Activated T-helper 2 cell treated with anti-CD3 and anti-CD28 coated beads, Interferon-gamma antibody, Interleukin-2, Interleukin-4, amounts not matched to agents 10 μg/mL and 5 μg/mL and 100 μg/mL, durations not matched to agents 14 hours and 24 hours and 36 hours (primary cell): ENCODE measurements around the gene NUMA1. TPM values are rescaled to one million over a fixed set of nuclear protein-coding genes. Genes with fewer than 3 reads are reported as not detected.
A peak's percentile ranks its signal among the peaks of the same experiment; 100 is the strongest.

Source experiments
- DNase-seq: peaks from one replicate; pipeline ENCODE4 v3.0.0; 2021; ENCODE audit warnings: low spot score
- H3K27ac Mint-ChIP-seq: one replicate; pipeline ENCODE4 v1.8.0; 2021; ENCODE audit warnings: mixed read lengths
- H3K27me3 Mint-ChIP-seq: one replicate; pipeline ENCODE4 v1.8.0; 2021; ENCODE audit warnings: low read depth, mixed read lengths
- H3K36me3 Mint-ChIP-seq: one replicate; pipeline ENCODE4 v1.8.0; 2021; ENCODE audit warnings: low read depth, mixed read lengths
- H3K4me1 Mint-ChIP-seq: one replicate; pipeline ENCODE4 v1.8.0; 2021; ENCODE audit warnings: low read depth, mixed read lengths
- H3K4me3 Mint-ChIP-seq: one replicate; pipeline ENCODE4 v1.8.0; 2021; ENCODE audit warnings: low read depth, mild to moderate bottlenecking, moderate library complexity, mixed read lengths
- H3K9me3 Mint-ChIP-seq: one replicate; pipeline ENCODE4 v1.8.0; 2021; ENCODE audit warnings: mixed read lengths
- intact Hi-C: fragments of 100-400 bp; cut with micrococcal nuclease; formaldehyde crosslinking; loops from one replicate; pipeline ENCODE4 v1.15.1; 2023
- total RNA-seq: library from RNA; stranded (reverse); gene quantifications from 2 replicates; pipeline ENCODE4 v1.2.3, GENCODE V29; 2022

Gene NUMA1
- total RNA-seq, 1 donor from 2014 or later, result 174 TPM

DNA sequence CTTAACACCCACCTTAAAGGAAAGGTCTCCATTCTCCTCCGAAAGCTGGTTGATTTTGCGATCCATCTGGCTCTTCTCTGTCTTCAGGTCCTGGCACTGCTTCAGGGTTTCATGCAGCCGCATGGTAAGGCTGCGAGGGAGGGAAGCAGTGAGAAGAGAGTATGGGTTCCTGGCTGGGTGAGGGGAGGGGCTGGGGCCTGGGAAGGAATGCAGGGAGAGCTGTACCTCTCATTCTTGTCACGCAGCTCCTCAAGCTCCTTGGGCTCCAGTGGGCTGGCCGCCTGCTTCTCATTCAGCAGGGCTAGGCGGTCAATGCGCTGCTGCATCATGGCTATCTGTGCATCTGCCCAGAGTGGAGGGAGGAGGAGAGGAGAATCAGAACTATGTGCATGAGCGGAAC is 62.2 kb downstream of the NUMA1 start:
- H3K27ac Mint-ChIP-seq, result no peak overlapping the region
- DNase-seq, result no peak

DNA sequence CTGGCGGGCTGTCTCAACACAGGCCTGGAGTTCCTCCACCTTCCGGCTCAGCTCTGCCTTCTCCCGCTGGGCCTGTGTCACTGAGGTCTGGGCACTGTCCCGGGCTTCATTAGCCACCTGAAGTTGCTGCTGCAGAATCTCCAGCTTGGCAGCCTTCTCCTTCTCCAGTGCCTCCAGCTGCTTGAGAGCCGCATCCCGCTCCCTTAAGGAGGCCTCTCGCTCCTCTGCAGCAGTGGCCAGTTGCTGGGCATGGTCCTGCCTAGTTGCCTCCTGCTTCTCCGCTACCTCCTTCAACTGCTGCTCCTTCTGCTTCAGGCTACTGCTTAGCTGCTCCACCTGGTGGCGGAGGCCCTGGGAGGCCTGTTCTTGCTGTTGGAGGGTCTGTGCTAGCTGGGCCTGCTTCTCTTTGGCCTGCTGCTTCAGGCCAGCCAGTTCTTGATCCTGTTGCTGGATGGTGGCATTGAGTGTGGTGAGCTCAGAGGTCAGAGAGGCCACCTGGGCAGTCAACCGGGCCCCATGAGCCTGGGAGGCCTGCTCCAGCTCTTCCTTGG is 64.8 kb downstream of the NUMA1 start:
- no peak overlapping the region for H3K4me3 Mint-ChIP-seq
- no peaks in the 10 kb centered on the region for H3K4me1 Mint-ChIP-seq
- H3K27me3 Mint-ChIP-seq, result no peaks in the 10 kb centered on the region
- H3K36me3 Mint-ChIP-seq, result peaks cover 77% of the 10 kb centered on the region
- intact Hi-C loops, result no loop called here
- no peak for DNase-seq
- no peak overlapping the region for H3K27ac Mint-ChIP-seq
- no peaks in the 10 kb centered on the region for H3K9me3 Mint-ChIP-seq

More for the DNA sequence above, 62.2 kb downstream of the NUMA1 start:
- Mint-ChIP-seq H3K27me3 (no peaks in the 10 kb centered on the region), H3K9me3 (no peaks in the 10 kb centered on the region), H3K36me3 (peaks cover 89% of the 10 kb centered on the region), H3K4me3 (no peak overlapping the region), H3K4me1 (no peaks in the 10 kb centered on the region)
- intact Hi-C loops, result no loop called here

GRCh38 chr11:72014761-72015320 is 65.5 kb downstream of the NUMA1 start:
- Mint-ChIP-seq H3K9me3 (no peaks in the 10 kb centered on the region), H3K27me3 (no peaks in the 10 kb centered on the region), H3K36me3 (peaks cover 77% of the 10 kb centered on the region), H3K4me3 (no peak overlapping the region), H3K27ac (no peak overlapping the region), H3K4me1 (no peaks in the 10 kb centered on the region)
- no peak for DNase-seq
- intact Hi-C loops, result no loop called here

- Mint-ChIP-seq H3K27ac (no peak overlapping the region), H3K4me3 (no peak overlapping the region), H3K27me3 (no peaks in the 10 kb centered on the region), H3K4me1 (no peaks in the 10 kb centered on the region), H3K9me3 (no peaks in the 10 kb centered on the region), H3K36me3 (peaks cover 76% of the 10 kb centered on the region)
- intact Hi-C loops, result no loop called here
- no peak for DNase-seq
Observed at GRCh38 chr11:72013765-72014711, 66.3 kb downstream of the NUMA1 start.

DNA sequence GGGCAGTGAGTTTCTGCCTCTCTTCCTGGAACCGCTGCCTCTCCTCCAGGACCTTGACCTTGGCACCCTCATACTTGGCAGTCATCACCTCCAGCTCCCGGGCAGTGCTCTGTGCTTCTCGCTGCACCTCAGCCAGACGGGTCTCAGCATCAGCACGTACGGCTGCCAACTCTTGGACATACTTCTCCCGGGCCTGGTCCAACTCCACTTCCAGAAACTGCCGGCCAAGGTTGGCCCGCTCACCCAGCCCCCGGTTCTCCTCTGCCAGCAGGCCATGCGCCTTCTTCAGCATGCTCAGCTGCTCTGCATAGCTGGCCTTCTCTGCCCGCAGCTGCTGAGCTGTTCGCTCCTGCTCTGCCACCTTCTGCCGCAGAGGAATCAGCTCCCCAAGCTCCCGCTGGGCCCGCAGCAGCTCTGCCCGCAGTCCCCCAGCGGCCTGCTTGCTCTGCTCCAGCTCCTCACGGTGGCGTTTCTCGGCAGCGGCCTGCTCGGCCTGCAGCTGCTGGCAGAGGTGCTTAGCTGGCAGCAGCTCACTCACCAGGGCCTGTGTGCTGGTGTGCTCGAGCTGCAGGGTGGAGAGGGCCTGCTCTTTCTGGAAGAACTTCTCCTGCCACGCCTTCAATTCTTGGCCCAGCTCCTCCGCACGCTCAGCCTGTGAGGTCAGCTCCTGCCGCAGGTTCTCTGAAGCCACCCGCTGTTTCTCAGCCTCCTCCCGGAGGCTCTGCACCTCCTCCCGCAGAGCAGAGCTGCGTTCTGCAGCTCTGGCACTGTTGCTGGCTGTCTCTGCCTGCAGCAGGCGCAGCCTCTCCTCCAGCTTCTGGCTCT is 67.2 kb downstream of the NUMA1 start:
- H3K36me3 Mint-ChIP-seq, result peaks cover 76% of the 10 kb centered on the region
- H3K27ac Mint-ChIP-seq, result peak overlapping the region; percentile 26
- H3K4me1 Mint-ChIP-seq, result no peaks in the 10 kb centered on the region
- H3K27me3 Mint-ChIP-seq, result no peaks in the 10 kb centered on the region
- H3K9me3 Mint-ChIP-seq, result no peaks in the 10 kb centered on the region
- DNase-seq, result no peak
- intact Hi-C loops, result no loop called here
- no peak overlapping the region for H3K4me3 Mint-ChIP-seq

GRCh38 chr11:72012091-72012630 is 68.2 kb downstream of the NUMA1 start:
- intact Hi-C loops, result no loop called here
- H3K27me3 Mint-ChIP-seq, result no peaks in the 10 kb centered on the region
- H3K4me1 Mint-ChIP-seq, result no peaks in the 10 kb centered on the region
- H3K36me3 Mint-ChIP-seq, result peaks cover 76% of the 10 kb centered on the region
- H3K4me3 Mint-ChIP-seq, result no peak overlapping the region
- H3K27ac Mint-ChIP-seq, result no peak overlapping the region
- no peak for DNase-seq
- H3K9me3 Mint-ChIP-seq, result no peaks in the 10 kb centered on the region

DNA sequence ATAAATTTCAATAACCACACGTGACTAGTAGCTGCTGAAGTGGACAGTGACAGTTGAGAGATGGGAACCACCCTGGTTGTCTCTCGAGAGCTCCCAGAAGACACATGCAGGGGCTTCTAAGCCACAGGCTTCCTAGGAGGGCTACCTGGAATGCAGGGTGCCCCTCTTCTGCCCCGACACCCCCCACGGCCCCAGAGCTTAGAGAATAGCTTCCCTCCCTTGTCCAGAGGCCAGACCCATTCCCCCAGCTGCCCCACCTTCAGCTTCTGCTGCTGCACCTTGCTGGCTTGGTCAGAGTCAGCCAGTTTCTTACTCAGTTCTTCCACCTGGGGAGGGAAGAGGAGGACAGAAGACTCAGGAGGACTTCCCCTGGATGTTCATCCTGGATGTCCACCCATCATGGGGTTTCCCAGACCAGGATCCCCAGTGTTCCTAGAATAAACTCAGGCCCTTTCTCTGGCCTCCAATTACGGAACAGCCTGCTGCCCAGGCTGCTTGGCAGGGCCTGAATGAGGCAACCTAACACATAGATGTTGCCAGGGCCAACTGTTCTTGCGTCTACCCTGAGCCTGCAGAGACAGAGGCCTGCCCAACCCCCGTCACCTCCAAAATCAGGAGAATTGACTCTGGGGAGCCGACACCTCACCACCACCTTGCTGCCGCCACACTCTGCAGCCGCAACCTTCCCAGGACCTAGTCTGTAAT is 69.7 kb downstream of the NUMA1 start:
- H3K27me3 Mint-ChIP-seq, result no peaks in the 10 kb centered on the region
- H3K4me3 Mint-ChIP-seq, result no peak overlapping the region
- H3K27ac Mint-ChIP-seq, result no peak overlapping the region

GRCh38 chr11:72009156-72009555 is 71.2 kb downstream of the NUMA1 start:
- DNase-seq, result no peak
- intact Hi-C loops, result no loop called here
- no peaks in the 10 kb centered on the region for H3K27me3 Mint-ChIP-seq
- H3K36me3 Mint-ChIP-seq, result peaks cover 72% of the 10 kb centered on the region
- no peak overlapping the region for H3K4me3 Mint-ChIP-seq
- no peak overlapping the region for H3K27ac Mint-ChIP-seq
- H3K9me3 Mint-ChIP-seq, result no peaks in the 10 kb centered on the region
- H3K4me1 Mint-ChIP-seq, result no peaks in the 10 kb centered on the region

More for the DNA sequence above, 69.7 kb downstream of the NUMA1 start:
- DNase-seq, result no peak
- intact Hi-C loops, result no loop called here
- Mint-ChIP-seq H3K36me3 (peaks cover 76% of the 10 kb centered on the region), H3K4me1 (no peaks in the 10 kb centered on the region), H3K9me3 (no peaks in the 10 kb centered on the region)

- peaks cover 73% of the 10 kb centered on the region for H3K36me3 Mint-ChIP-seq
Observed at GRCh38 chr11:72008728-72009127, 71.6 kb downstream of the NUMA1 start.

DNA sequence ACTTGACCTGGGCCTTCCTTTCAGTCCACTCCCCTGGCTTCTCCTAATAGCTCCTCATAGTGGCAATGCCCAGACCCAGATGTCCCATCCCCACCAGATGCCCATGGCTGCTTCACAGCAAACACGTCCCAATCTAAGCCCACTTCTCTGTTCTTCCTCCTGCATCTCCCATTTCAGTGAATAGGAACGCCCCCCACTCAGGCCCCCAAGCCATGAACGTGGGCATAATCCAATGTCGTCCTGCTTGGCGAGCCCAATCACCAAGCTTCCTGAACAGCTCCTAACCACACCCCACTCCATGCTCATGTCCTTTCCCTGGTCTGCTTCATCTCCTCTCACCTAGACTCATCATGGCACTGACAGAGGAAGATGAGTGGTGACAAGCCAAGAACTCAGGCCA is 72.8 kb downstream of the NUMA1 start:
- Mint-ChIP-seq H3K36me3 (peaks cover 79% of the 10 kb centered on the region), H3K4me1 (no peaks in the 10 kb centered on the region), H3K27me3 (no peaks in the 10 kb centered on the region), H3K27ac (no peak overlapping the region), H3K4me3 (no peak overlapping the region), H3K9me3 (no peaks in the 10 kb centered on the region)
- intact Hi-C loops, result no loop called here
- DNase-seq, result no peak

More at GRCh38 chr11:72008728-72009127, 71.6 kb downstream of the NUMA1 start:
- Mint-ChIP-seq H3K27me3 (no peaks in the 10 kb centered on the region), H3K4me3 (no peak overlapping the region), H3K4me1 (no peaks in the 10 kb centered on the region), H3K9me3 (no peaks in the 10 kb centered on the region), H3K27ac (peak overlapping the region; percentile 19)
- no peak for DNase-seq
- intact Hi-C loops, result no loop called here

GRCh38 chr11:72007089-72007476 is 73.3 kb downstream of the NUMA1 start:
- Mint-ChIP-seq H3K36me3 (peaks cover 84% of the 10 kb centered on the region), H3K4me1 (no peaks in the 10 kb centered on the region), H3K27me3 (no peaks in the 10 kb centered on the region), H3K4me3 (no peak overlapping the region), H3K9me3 (no peaks in the 10 kb centered on the region), H3K27ac (no peak overlapping the region)
- no peak for DNase-seq
- intact Hi-C loops, result no loop called here
